ENCODE measurements around the gene CACNG7. TPM values are rescaled to one million over a fixed set of nuclear protein-coding genes. Genes with fewer than 3 reads are reported as not detected.
A peak's percentile ranks its signal among the peaks of the same experiment; 100 is the strongest.

Gene CACNG7
- total and polyA plus RNA-seq, 4 donors, result not detected

GRCh38 chr19:53865918-53866864 lies 42.9 kb upstream of the CACNG7 start:
- WGBS, result 39% methylated on average over 50 of the region's 50 CpGs
- no peak for DNase-seq (ENCODE audit: low spot score)
- H3K4me3 ChIP-seq (ENCODE audit: low read depth in 1 of 3, low read length in 3 of 3), result peak overlapping the region in 1 of 3 donors; percentile 28
- H3K4me1 ChIP-seq (ENCODE audit: control insufficient read depth in 4 of 4, insufficient read depth in 4 of 4, low read length in 3 of 4), result peaks cover 3 to 21% (median 13%) of the 10 kb centered on the region in 4 donors
- H3K27ac ChIP-seq (ENCODE audit: low read depth in 1 of 2, low read length in 2 of 2), result peak overlapping the region; percentile 49 to 76
- no peak overlapping the region for H3K9ac ChIP-seq (ENCODE audit: low read depth in 1 of 2, low read length in 2 of 2)
- TF ChIP-seq ZBTB33 (IDR thresholded peaks at IDR 0.05) (no peak), FOXA1 (IDR thresholded peaks at IDR 0.05) (no peak)
- H3K27me3 ChIP-seq (ENCODE audit: control insufficient read depth in 4 of 4, insufficient read depth in 4 of 4, low read length in 3 of 4), result no peaks in the 10 kb centered on the region
- H3K9me3 ChIP-seq (ENCODE audit: control insufficient read depth in 4 of 4, low read length in 3 of 4), result no peaks in the 10 kb centered on the region
- no peaks in the 10 kb centered on the region for H3K36me3 ChIP-seq (ENCODE audit: control insufficient read depth in 4 of 4, insufficient read depth in 3 of 4, low read depth in 1 of 4, low read length in 3 of 4)

- TF ChIP-seq HNF4G (IDR thresholded peaks at IDR 0.05) (no peak), HNF4A (conservative IDR thresholded peaks at IDR 0.05) (no peak), RXRA (IDR thresholded peaks at IDR 0.05) (no peak), MAX (IDR thresholded peaks at IDR 0.05) (no peak), TAF1 (conservative IDR thresholded peaks at IDR 0.05) (no peak), NR2F2 (IDR thresholded peaks at IDR 0.05) (no peak), ATF3 (IDR thresholded peaks at IDR 0.05) (no peak), EGR1 (IDR thresholded peaks at IDR 0.05; ENCODE audit: low read depth in 2 of 2) (no peak), ZBTB33 (IDR thresholded peaks at IDR 0.05) (no peak), SP1 (IDR thresholded peaks at IDR 0.05) (no peak), FOXA1 (IDR thresholded peaks at IDR 0.05) (no peak)
- TF ChIP-seq, protein P1, sequence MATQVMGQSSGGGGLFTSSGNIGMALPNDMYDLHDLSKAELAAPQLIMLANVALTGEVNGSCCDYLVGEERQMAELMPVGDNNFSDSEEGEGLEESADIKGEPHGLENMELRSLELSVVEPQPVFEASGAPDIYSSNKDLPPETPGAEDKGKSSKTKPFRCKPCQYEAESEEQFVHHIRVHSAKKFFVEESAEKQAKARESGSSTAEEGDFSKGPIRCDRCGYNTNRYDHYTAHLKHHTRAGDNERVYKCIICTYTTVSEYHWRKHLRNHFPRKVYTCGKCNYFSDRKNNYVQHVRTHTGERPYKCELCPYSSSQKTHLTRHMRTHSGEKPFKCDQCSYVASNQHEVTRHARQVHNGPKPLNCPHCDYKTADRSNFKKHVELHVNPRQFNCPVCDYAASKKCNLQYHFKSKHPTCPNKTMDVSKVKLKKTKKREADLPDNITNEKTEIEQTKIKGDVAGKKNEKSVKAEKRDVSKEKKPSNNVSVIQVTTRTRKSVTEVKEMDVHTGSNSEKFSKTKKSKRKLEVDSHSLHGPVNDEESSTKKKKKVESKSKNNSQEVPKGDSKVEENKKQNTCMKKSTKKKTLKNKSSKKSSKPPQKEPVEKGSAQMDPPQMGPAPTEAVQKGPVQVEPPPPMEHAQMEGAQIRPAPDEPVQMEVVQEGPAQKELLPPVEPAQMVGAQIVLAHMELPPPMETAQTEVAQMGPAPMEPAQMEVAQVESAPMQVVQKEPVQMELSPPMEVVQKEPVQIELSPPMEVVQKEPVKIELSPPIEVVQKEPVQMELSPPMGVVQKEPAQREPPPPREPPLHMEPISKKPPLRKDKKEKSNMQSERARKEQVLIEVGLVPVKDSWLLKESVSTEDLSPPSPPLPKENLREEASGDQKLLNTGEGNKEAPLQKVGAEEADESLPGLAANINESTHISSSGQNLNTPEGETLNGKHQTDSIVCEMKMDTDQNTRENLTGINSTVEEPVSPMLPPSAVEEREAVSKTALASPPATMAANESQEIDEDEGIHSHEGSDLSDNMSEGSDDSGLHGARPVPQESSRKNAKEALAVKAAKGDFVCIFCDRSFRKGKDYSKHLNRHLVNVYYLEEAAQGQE (IDR thresholded peaks at IDR 0.05), result no peak
- TF ChIP-seq, protein P2, sequence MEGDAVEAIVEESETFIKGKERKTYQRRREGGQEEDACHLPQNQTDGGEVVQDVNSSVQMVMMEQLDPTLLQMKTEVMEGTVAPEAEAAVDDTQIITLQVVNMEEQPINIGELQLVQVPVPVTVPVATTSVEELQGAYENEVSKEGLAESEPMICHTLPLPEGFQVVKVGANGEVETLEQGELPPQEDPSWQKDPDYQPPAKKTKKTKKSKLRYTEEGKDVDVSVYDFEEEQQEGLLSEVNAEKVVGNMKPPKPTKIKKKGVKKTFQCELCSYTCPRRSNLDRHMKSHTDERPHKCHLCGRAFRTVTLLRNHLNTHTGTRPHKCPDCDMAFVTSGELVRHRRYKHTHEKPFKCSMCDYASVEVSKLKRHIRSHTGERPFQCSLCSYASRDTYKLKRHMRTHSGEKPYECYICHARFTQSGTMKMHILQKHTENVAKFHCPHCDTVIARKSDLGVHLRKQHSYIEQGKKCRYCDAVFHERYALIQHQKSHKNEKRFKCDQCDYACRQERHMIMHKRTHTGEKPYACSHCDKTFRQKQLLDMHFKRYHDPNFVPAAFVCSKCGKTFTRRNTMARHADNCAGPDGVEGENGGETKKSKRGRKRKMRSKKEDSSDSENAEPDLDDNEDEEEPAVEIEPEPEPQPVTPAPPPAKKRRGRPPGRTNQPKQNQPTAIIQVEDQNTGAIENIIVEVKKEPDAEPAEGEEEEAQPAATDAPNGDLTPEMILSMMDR (IDR thresholded peaks at IDR 0.05; ENCODE audit: low read depth, low read length, missing input control), result no peak
- Histone ChIP-seq H3K9ac (ENCODE audit: low read depth in 1 of 2, low read length in 2 of 2) (peak overlapping the region in 1 of 2 donors; percentile 14), H3K4me3 (ENCODE audit: low read depth in 1 of 3, low read length in 3 of 3) (no peak overlapping the region), H3K4me1 (ENCODE audit: control insufficient read depth in 4 of 4, insufficient read depth in 4 of 4, low read length in 3 of 4) (peaks cover 3 to 21% (median 13%) of the 10 kb centered on the region in 4 donors), H3K36me3 (ENCODE audit: control insufficient read depth in 4 of 4, insufficient read depth in 3 of 4, low read depth in 1 of 4, low read length in 3 of 4) (no peaks in the 10 kb centered on the region), H3K27ac (ENCODE audit: low read depth in 1 of 2, low read length in 2 of 2) (peak overlapping the region; percentile 49 to 76), H3K9me3 (ENCODE audit: control insufficient read depth in 4 of 4, low read length in 3 of 4) (no peaks in the 10 kb centered on the region), H3K27me3 (ENCODE audit: control insufficient read depth in 4 of 4, insufficient read depth in 4 of 4, low read length in 3 of 4) (no peaks in the 10 kb centered on the region)
- DNase-seq (ENCODE audit: low spot score), result no peak
- WGBS, result 67% methylated on average over 14 of the region's 14 CpGs
Observed at GRCh38 chr19:53866865-53867224, 42.2 kb upstream of the CACNG7 start.
